Stomach smooth muscle (tissue), 2 donors: ENCODE data around the gene DIS3L2.

Experiments
- H3K27ac ChIP-seq: one replicate; pipeline ENCODE4 v1.7.0; 2013; ENCODE audit warnings: mild to moderate bottlenecking, low read length, inconsistent platforms
- H3K27me3 ChIP-seq, 2 donors: one replicate each; pipeline ENCODE4 v1.7.0; 2013; ENCODE audit warnings: low read length in 2 of 2; ENCODE audit not compliant: insufficient read depth in 2 of 2, control insufficient read depth in 1 of 2
- H3K36me3 ChIP-seq, 2 donors: one replicate each; pipeline ENCODE4 v1.7.0; 2013; ENCODE audit warnings: low read length in 2 of 2; ENCODE audit not compliant: control insufficient read depth in 2 of 2, insufficient read depth in 2 of 2
- H3K4me1 ChIP-seq: one replicate; pipeline ENCODE4 v1.7.0; 2013; ENCODE audit warnings: low read length; ENCODE audit not compliant: control insufficient read depth, insufficient read depth
- H3K4me3 ChIP-seq, 2 donors: one replicate each; pipeline ENCODE4 v1.7.0; 2013; ENCODE audit warnings: low read length in 2 of 2
- H3K9ac ChIP-seq, 2 donors: one replicate each; pipeline ENCODE4 v1.7.0; 2013; ENCODE audit warnings: low read length in 2 of 2, mild to moderate bottlenecking in 1 of 2
- H3K9me3 ChIP-seq, 2 donors: one replicate each; pipeline ENCODE4 v1.7.0; 2013; ENCODE audit warnings: low read length in 2 of 2; ENCODE audit not compliant: control insufficient read depth in 2 of 2
- donor health status: healthy.
- donor health status: Pancreatic carcinoma.

Gene DIS3L2

DNA sequence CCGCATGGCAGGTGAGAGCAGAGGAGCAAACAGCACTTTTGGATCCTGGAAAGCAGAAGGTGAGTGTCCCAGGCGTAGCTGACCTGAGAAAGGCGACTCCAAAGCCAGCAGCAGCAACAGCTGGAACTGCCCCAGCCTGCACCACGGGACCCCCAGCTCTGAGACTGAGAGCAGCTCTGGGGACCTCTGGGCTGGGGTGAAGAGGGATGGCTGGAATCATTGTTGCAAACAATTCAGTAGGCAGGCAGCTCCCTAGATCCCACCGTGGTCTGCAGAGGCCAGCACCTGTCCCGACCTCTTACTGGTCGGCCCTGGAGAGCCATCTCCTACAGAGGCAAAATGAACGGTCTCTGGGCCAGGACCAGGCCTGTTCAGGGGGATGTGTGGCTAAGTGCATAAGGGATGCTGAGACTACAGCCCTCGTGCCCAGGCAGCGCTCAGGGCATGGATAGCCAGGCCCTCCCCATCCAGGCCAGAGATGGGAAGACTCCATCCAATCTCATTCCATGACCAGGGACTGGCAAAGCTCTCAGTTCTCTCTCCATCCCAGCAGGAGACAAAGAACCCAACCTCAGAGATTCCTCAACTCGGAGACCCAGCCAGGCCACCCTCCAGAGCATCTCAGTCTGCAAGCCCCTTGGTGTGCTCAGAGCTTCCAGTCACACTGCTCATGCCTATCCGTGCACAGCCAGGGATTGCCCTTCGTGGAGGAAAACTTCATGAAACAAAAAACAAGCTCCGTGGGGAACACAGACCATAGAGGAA lies 378.8 kb downstream of the DIS3L2 start:
- Histone ChIP-seq H3K36me3 (no peaks in the 10 kb centered on the region), H3K4me3 (no peak overlapping the region), H3K9me3 (peaks cover 5 to 23% of the 10 kb centered on the region in 2 donors), H3K4me1 (no peaks in the 10 kb centered on the region), H3K27me3 (no peaks in the 10 kb centered on the region), H3K9ac (no peak overlapping the region), H3K27ac (no peak overlapping the region)

DNA sequence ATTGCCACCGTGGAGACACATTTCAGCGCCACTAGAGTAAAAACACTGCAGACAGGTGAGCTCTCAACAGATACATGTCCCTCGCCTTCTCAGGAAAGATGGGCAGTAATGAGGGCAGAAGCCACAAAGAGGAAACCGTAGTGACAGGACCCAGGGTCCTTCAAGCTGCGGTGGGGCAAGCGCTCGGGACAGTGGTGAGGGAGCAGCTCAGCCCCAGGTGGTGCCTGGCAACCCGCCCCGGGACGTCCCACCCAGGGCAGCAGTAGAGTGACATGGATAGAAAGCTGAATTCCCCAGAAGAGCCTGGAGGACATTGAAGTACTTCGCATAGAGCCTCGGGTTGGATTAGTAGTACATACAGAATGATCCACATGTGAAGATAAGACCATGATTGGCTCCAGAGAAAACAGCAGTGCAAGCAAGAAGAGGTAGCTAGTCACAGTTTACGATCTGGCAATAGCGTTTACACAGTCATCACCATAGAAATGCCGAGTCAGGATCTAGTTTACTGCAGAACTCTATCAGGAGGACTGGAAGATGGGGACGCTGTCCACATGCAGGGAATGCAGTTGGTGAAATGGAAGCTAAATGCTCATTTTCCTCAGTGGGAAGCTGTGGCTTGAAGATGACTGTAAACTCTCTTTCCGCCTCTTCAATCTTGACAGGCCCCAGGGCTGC lies 379.7 kb downstream of the DIS3L2 start:
- Histone ChIP-seq H3K9me3 (peaks cover 5 to 24% of the 10 kb centered on the region in 2 donors), H3K4me1 (no peaks in the 10 kb centered on the region), H3K4me3 (no peak overlapping the region), H3K27me3 (no peaks in the 10 kb centered on the region), H3K27ac (no peak overlapping the region), H3K36me3 (no peaks in the 10 kb centered on the region), H3K9ac (no peak overlapping the region)

DNA sequence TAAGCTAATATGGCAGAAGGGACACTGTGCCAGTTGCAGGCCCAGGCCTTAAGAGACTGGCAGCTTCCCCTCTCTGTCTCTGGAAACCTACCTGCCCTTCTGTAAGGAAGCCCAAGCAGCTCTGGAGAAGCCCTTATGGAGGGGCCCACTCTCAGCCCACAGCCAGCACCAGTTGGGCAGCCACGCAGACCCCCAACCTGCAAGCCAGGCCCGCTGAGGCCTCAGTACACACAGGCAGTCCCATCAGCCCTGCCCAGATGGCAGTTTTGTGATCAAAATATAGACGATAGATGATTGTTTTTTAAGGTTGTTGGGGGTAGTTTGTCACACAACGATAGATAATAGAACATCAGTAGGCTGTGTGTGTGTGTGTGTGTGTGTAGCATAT lies 380.2 kb downstream of the DIS3L2 start:
- no peaks in the 10 kb centered on the region for H3K36me3 ChIP-seq
- no peak overlapping the region for H3K9ac ChIP-seq
- no peak overlapping the region for H3K4me3 ChIP-seq

DNA sequence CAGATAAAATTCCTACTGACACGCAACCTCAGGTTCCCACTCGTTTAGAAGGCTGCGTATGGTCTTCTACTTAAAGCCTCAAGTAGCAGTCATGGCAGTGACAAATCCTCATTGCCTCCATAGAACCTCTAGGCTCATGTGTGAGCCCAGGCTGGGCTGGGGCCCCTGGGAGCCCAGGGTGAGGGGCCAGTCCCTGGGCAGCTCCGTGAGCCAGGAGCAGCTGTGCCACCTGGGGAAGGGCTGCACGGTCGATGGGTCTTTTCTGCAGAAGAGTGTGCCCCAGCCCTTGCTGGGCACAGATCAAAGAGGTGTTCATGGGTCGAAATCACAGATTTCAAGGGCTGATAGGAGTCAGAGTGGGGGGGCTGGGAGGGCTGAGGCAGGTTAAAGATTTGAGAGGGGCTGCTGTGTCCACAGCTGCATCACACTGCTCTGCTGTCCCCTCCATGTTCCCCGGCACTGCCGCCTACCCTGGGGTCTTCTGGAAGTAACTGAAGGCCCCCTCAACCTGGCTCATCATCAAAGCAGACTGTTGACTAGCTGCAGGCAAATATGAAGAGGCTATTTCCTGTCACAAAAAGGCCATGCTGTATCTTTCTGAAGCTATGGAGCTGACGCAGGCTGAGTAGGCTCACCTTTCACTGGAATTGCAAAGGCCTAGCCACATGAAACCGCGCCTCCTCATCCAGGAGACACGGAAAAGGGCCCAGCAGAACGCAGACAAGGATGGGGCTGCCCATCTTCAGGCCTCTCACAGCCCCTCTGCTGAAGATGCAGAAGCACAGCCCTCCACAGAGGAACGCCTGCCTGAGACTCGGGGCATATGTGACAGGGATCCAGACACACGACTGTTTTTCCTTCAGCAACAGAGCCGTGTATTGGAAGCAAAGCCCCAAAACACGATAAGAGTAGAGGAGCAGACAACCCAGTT lies 381.4 kb downstream of the DIS3L2 start:
- H3K4me1 ChIP-seq, result no peaks in the 10 kb centered on the region
- H3K27me3 ChIP-seq, result no peaks in the 10 kb centered on the region
- H3K36me3 ChIP-seq, result no peaks in the 10 kb centered on the region
- peaks cover 10 to 24% of the 10 kb centered on the region in 2 donors for H3K9me3 ChIP-seq
- H3K9ac ChIP-seq, result no peak overlapping the region
- H3K27ac ChIP-seq, result no peak overlapping the region
- no peak overlapping the region for H3K4me3 ChIP-seq

More for the DNA sequence above, 380.2 kb downstream of the DIS3L2 start:
- no peaks in the 10 kb centered on the region for H3K27me3 ChIP-seq
- peaks cover 5 to 24% of the 10 kb centered on the region in 2 donors for H3K9me3 ChIP-seq
- no peak overlapping the region for H3K27ac ChIP-seq
- H3K4me1 ChIP-seq, result no peaks in the 10 kb centered on the region

- no peaks in the 10 kb centered on the region for H3K36me3 ChIP-seq
- H3K4me1 ChIP-seq, result no peaks in the 10 kb centered on the region
- H3K27me3 ChIP-seq, result no peaks in the 10 kb centered on the region
- H3K27ac ChIP-seq, result no peak overlapping the region
- no peak overlapping the region for H3K4me3 ChIP-seq
- H3K9ac ChIP-seq, result no peak overlapping the region
- H3K9me3 ChIP-seq, result peaks cover 10 to 24% of the 10 kb centered on the region in 2 donors
Measured at GRCh38 chr2:232343821-232344220, 382.3 kb downstream of the DIS3L2 start.

DNA sequence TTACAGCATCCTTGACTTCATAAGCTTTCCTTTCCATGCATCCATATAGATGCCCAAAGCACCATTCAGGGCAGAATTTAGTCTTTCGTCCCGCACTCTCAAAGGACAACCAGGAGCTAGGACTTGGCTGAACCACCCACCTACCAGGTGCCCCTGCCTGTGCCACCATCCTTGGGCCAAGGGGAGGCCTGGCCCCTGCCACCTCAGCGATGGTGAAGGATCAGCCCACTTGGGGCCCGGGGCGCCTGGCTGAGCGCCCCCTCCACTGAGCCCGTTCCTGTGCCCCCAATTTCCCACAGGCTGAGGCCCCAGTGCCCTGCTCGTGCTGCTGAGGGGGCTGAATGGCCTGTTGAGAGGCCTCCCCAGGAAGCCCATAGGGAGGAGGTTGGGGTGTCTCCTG lies 383.7 kb downstream of the DIS3L2 start:
- Histone ChIP-seq H3K36me3 (no peaks in the 10 kb centered on the region), H3K27me3 (peaks cover 8 to 10% of the 10 kb centered on the region in 2 donors), H3K4me3 (no peak overlapping the region), H3K9me3 (peaks cover 10 to 24% of the 10 kb centered on the region in 2 donors), H3K4me1 (no peaks in the 10 kb centered on the region), H3K9ac (no peak overlapping the region), H3K27ac (no peak overlapping the region)

DNA sequence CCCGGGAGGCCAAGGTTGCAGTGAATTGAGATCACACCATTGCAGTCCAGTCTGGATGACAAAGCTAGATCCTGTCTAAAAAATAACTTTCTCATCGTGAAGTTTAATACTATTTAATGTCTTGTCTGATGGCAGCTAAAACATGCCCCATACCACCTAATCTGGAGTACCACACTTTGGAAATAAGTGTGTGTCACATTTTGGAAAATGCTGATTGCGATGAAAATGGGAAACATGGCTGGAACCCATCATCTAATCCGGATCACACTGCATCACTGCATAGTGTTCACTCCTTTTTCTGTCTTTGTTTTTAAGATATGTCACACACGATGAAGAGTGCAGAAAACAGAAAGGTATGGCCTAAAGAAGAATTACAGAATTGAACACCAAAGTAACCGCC lies 385.9 kb downstream of the DIS3L2 start:
- Histone ChIP-seq H3K4me1 (peaks cover 13% of the 10 kb centered on the region), H3K27me3 (peaks cover 27 to 30% of the 10 kb centered on the region in 2 donors), H3K36me3 (no peaks in the 10 kb centered on the region), H3K4me3 (no peak overlapping the region), H3K27ac (no peak overlapping the region), H3K9ac (no peak overlapping the region), H3K9me3 (peaks cover 10 to 17% of the 10 kb centered on the region in 2 donors)

DNA sequence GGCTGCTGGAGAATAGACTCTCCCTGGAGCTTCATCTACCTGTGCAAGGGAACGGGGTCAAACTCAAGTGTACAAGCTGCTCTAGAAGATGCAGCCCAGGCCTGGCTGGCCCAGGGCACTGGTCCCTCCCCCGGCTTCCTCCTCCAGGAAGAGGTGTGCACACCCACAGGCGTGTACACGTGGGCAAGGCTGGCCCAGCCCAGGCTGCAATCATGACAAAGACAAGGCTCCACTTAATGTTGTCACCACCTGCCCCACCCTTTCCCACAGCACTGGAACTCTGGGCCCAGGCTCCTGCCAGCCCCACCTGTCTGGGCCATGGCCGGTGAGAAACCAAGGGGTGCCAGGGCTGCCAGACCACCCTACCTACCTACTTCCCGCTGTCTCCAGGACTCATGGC lies 387.4 kb downstream of the DIS3L2 start:
- Histone ChIP-seq H3K9ac (no peak overlapping the region), H3K4me3 (no peak overlapping the region), H3K9me3 (peaks cover 5 to 6% of the 10 kb centered on the region in 2 donors), H3K4me1 (peaks cover 15% of the 10 kb centered on the region), H3K36me3 (no peaks in the 10 kb centered on the region), H3K27me3 (peaks cover 36 to 39% of the 10 kb centered on the region in 2 donors), H3K27ac (no peak overlapping the region)

- no peaks in the 10 kb centered on the region for H3K36me3 ChIP-seq
- H3K9me3 ChIP-seq, result peaks cover 5% of the 10 kb centered on the region in 2 donors
- no peak overlapping the region for H3K4me3 ChIP-seq
- peaks cover 42 to 44% of the 10 kb centered on the region in 2 donors for H3K27me3 ChIP-seq
- H3K4me1 ChIP-seq, result peaks cover 15% of the 10 kb centered on the region
- no peak overlapping the region for H3K9ac ChIP-seq
- no peak overlapping the region for H3K27ac ChIP-seq
Measured at GRCh38 chr2:232349546-232349945, 388.0 kb downstream of the DIS3L2 start.

DNA sequence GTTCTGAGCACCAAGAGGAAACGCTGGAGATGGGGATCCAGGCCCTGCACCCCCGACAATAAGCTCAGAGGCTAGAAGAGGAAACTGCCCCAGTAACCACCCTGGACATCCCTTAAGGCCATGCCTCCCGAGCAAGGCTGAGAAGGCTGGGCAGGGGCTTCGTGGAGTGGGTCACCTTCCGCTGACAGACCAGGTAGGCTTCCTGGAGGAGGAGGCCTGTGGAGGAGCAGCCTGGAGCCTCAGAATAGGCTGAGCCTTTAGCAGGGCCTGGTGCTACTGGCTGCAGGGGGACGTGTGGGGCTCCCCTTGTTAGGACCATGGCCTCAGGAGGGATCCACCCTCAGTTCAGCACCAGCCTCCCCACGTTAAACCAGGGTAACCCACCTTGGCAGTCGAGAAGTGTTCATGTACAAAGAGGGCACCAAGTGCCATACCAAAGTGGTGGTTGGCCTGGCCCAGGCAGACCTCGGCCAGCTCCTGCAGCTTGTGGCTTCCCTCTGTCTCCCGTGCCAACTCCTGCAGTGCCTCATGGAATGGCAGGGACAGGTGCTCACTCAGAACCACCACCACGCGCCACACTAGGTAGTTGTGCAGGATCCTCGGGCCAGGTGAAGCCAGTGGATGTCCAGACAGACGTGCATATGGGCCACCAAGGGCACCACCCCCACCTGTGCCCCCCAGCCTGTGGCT lies 388.6 kb downstream of the DIS3L2 start:
- Histone ChIP-seq H3K9ac (no peak overlapping the region), H3K4me1 (peaks cover 15% of the 10 kb centered on the region), H3K9me3 (peaks cover 4 to 5% of the 10 kb centered on the region in 2 donors), H3K4me3 (no peak overlapping the region), H3K27me3 (peaks cover 43 to 44% of the 10 kb centered on the region in 2 donors), H3K27ac (no peak overlapping the region), H3K36me3 (no peaks in the 10 kb centered on the region)
